A549 (cell line): ENCODE data around the gene TAOK3. TPM values are rescaled to one million over a fixed set of nuclear protein-coding genes. Genes with fewer than 3 reads are reported as not detected.

ENCODE experiments used
- ATAC-seq, 2 experiments: fragments of 200-7000 bp in 1 of 2; fragments of >200 bp in 1 of 2; cut with Nextera tagmentation in 1 of 2; cut with Tn5 transposase in 1 of 2; 3 replicates each; pipeline versions ENCODE4 v1.8.0 to v1.9.1; 2018 to 2020; ENCODE audit warnings: mild to moderate bottlenecking in 1 of 2, moderate library complexity in 1 of 2
- CTCF ChIA-PET: fragments of 300-600 bp; sonication (Branson Sonifier 250); formaldehyde crosslinking; extraction: SDS; loops from one replicate; lab custom pipeline; 2021; ENCODE audit warnings: antibody characterized with exemption, inconsistent platforms; lab: Yijun Ruan, JAX
- POLR2A ChIA-PET: fragments of 350-600 bp; formaldehyde crosslinking; extraction: SDS; loops from one replicate; lab custom pipeline; 2021; ENCODE audit warnings: antibody characterized with exemption, inconsistent platforms; lab: Yijun Ruan, JAX
- DNase-seq, 2 experiments: peaks; one replicate each; pipeline versions ENCODE4 v3.0.0 to v3.0.0-alpha.2; 2011 to 2016; ENCODE audit warnings: low read depth in 1 of 2, low spot score in 1 of 2
- FAIRE-seq: peaks from 2 replicates; lab custom pipeline; 2011; peaks lifted over from hg19 to GRCh38; lab: Jason Lieb, UNC
- H3K27ac ChIP-seq, 2 experiments: fragments of >200 bp; sonication (Bioruptor Twin); formaldehyde crosslinking; 3 replicates each; pipeline ENCODE4 v1.5.1; 2016 to 2017
- H3K4me1 ChIP-seq: fragments of >200 bp; sonication (Bioruptor Twin); formaldehyde crosslinking; 3 replicates; pipeline ENCODE4 v1.6.1; 2016
- H3K4me2 ChIP-seq: fragments of >200 bp; sonication (Bioruptor Twin); formaldehyde crosslinking; 3 replicates; pipeline ENCODE4 v1.6.1; 2016
- H3K4me3 ChIP-seq: fragments of >200 bp; sonication (Bioruptor Twin); formaldehyde crosslinking; 3 replicates; pipeline ENCODE4 v1.5.1; 2016
- H3K9me3 ChIP-seq: fragments of >200 bp; sonication (Bioruptor Twin); formaldehyde crosslinking; 3 replicates; pipeline ENCODE4 v1.6.1; 2016
- CHD2 ChIP-seq: fragments of 150-350 bp; IDR thresholded peaks from 2 replicates; pipeline ENCODE4 v1.6.1; 2014; ENCODE audit warnings: low read length; ENCODE audit not compliant: partially characterized antibody
- EHMT2 ChIP-seq: fragments of 200-600 bp; sonication (generic); IDR thresholded peaks from 2 replicates; pipeline ENCODE4 v1.6.1; 2016; ENCODE audit warnings: antibody characterized with exemption, low read depth, mild to moderate bottlenecking, moderate library complexity
- FOSB ChIP-seq: fragments of 250-450 bp; sonication (Bioruptor Pico); IDR thresholded peaks from 2 replicates; pipeline ENCODE4 v1.5.0; 2020; ENCODE audit warnings: mild to moderate bottlenecking, moderate library complexity
- JUN ChIP-seq, 2 experiments: fragments of >200 bp; sonication (Bioruptor Twin); formaldehyde crosslinking; IDR thresholded peaks; 2 replicates in 1 of 2; 3 replicates in 1 of 2; pipeline ENCODE4 v1.6.1; 2016 to 2017
- PHF8 ChIP-seq: fragments of 200-600 bp; sonication (generic); IDR thresholded peaks from 2 replicates; pipeline ENCODE4 v1.6.1; 2016; ENCODE audit warnings: low read depth, mild to moderate bottlenecking, antibody characterized with exemption, moderate library complexity, borderline replicate concordance
- POLR2A ChIP-seq: IDR thresholded peaks from 2 replicates; pipeline ENCODE4 v1.6.1; 2012; ENCODE audit warnings: mild to moderate bottlenecking, low read length
- POLR2AphosphoS2 ChIP-seq: conservative IDR thresholded peaks from 2 replicates; pipeline ENCODE4 v1.6.1; 2012; ENCODE audit warnings: low read length, improper control_type of control experiment, inconsistent platforms
- RFX5 ChIP-seq: fragments of 450-650 bp; IDR thresholded peaks from 2 replicates; pipeline ENCODE4 v1.7.1; 2014; ENCODE audit warnings: antibody characterized with exemption, mild to moderate bottlenecking, moderate library complexity
- SMC3 ChIP-seq: fragments of >200 bp; sonication (Bioruptor Twin); formaldehyde crosslinking; IDR thresholded peaks from 3 replicates; pipeline ENCODE4 v1.6.1; 2018; ENCODE audit warnings: inconsistent platforms
- TFCP2L1 ChIP-seq: fragments of 250-450 bp; sonication (Bioruptor Pico); IDR thresholded peaks from 2 replicates; pipeline ENCODE4 v1.5.0; 2021; ENCODE audit warnings: mild to moderate bottlenecking
- WGBS: methylation state at CpG from one replicate; pipeline ENCODE4 v1.1.6; 2017; ENCODE audit errors: missing lambda C conversion rate; 5-methylcytosine and 5-hydroxymethylcytosine counted together
- polyA plus RNA-seq, 4 experiments: library from polyadenylated mRNA; depleted of rRNA in 3 of 4; stranded (reverse); fragments of >200 nt; fragmentation: RNase III in 1 of 4; extraction: RNeasy Plus Mini Kit Qiagen cat#74134 plus additional on column Dnase treatment in 1 of 4; gene quantifications; 2 replicates in 3 of 4; 3 replicates in 1 of 4; pipeline ENCODE4 v1.2.3, GENCODE V29; 2011 to 2017
- TF ChIP-seq, protein P1 (sequence below): fragments of >200 bp; sonication (Bioruptor Twin); formaldehyde crosslinking; IDR thresholded peaks from 3 replicates; pipeline ENCODE4 v1.6.1; 2016
- TF ChIP-seq, protein P2 (sequence below): IDR thresholded peaks from 2 replicates; pipeline ENCODE4 v1.6.1; 2012; ENCODE audit warnings: low read depth, borderline replicate concordance
- TF ChIP-seq, protein P3 (sequence below): fragments of 250-450 bp; sonication (Bioruptor Pico); IDR thresholded peaks from 2 replicates; pipeline ENCODE4 v1.5.0; 2020; ENCODE audit warnings: low read depth, mild to moderate bottlenecking, moderate library complexity
- TF ChIP-seq, protein P4 (sequence below): IDR thresholded peaks from 2 replicates; pipeline ENCODE4 v1.6.1; 2012

The TAOK3 gene
- polyA plus RNA-seq, 2 of the 4 experiments (the other 2 are of a cell fraction), result 13.1 to 27.6 TPM

DNA sequence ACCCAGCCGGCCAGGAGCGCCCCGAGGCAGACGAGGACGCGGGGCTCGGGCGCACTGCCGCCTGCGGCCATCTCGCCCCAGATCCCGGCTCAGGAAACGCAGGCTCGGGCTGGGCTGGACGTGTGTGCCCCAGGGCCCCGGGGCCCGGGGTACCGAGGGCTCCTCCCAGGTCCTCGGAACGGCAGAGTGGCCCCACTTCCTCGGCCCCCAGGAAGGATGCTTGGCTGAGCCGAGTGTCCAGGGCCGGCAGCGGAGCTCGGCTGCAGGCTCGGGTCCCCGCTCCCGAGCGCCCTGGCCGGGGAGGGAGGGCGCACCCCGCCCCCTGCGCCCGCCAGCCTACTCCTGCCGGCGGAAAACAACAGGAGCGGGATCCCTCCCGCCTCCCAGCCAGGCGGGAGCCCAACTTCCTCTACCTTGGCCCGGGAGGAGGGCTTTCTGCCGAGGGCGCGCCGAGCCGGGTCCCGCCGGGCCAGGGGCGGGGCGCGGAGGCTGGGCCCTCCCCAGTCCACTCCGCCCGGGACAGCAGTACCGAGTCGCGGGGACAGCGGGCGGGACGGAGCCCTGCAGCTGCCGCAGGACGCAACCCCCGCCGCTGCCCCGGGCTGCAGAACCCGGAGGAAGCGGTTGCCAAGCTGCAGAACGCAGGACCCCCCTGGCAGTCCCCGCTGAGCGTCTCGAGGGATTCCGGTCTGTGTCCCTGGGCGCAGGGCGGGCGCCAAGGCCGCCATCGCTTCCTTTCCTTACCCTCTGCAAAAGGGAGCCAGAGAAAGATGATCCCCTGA lies 268.9 kb downstream of the TAOK3 start, which contains the start of gene VSIG10:
VSIG10 (minus strand) TSS at position 411 of the 782 bp plus-strand sequence; CDS start at position 71, 340 bp downstream.
- peak; percentile 81 to 88 for DNase-seq
- Histone ChIP-seq H3K4me1 (peaks cover 14% of the 10 kb centered on the region), H3K4me2 (peak within 1 kb of the TSS; percentile 76), H3K9me3 (no peaks in the 10 kb centered on the region), H3K27ac (peak within 1 kb of the TSS; percentile 87 to 93), H3K4me3 (peak within 1 kb of the TSS; percentile 69)
- peak; percentile 93 to 95 for ATAC-seq
- TF ChIP-seq RFX5, result no peak
- TF ChIP-seq, protein P1, sequence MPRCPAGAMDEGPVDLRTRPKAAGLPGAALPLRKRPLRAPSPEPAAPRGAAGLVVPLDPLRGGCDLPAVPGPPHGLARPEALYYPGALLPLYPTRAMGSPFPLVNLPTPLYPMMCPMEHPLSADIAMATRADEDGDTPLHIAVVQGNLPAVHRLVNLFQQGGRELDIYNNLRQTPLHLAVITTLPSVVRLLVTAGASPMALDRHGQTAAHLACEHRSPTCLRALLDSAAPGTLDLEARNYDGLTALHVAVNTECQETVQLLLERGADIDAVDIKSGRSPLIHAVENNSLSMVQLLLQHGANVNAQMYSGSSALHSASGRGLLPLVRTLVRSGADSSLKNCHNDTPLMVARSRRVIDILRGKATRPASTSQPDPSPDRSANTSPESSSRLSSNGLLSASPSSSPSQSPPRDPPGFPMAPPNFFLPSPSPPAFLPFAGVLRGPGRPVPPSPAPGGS, result peak; percentile 74
- TF ChIP-seq, protein P2, sequence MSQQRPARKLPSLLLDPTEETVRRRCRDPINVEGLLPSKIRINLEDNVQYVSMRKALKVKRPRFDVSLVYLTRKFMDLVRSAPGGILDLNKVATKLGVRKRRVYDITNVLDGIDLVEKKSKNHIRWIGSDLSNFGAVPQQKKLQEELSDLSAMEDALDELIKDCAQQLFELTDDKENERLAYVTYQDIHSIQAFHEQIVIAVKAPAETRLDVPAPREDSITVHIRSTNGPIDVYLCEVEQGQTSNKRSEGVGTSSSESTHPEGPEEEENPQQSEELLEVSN, result peak; percentile 53
- peak; percentile 46 to 65; a peak in 3 of 5 replicates for TF ChIP-seq JUN (IDR thresholded peaks at IDR 0.05)
- TF ChIP-seq CHD2, result no peak
- TF ChIP-seq, protein P3, sequence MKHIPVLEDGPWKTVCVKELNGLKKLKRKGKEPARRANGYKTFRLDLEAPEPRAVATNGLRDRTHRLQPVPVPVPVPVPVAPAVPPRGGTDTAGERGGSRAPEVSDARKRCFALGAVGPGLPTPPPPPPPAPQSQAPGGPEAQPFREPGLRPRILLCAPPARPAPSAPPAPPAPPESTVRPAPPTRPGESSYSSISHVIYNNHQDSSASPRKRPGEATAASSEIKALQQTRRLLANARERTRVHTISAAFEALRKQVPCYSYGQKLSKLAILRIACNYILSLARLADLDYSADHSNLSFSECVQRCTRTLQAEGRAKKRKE (CRISPR knock-in tag), result no peak
- TF ChIP-seq POLR2A, result peak; percentile 71
- TF ChIP-seq, protein P4, sequence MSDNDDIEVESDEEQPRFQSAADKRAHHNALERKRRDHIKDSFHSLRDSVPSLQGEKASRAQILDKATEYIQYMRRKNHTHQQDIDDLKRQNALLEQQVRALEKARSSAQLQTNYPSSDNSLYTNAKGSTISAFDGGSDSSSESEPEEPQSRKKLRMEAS, result peak; percentile 31
- TF ChIP-seq EHMT2, result no peak
- TF ChIP-seq PHF8, result peak; percentile 26; the same call in 1 of the 2 replicates
- 0 out of 3 replicates have a peak, but pooled peaks have one; percentile 11 for TF ChIP-seq SMC3
- TF ChIP-seq TFCP2L1 (CRISPR knock-in tag), result no peak
- no peak for FAIRE-seq
- CTCF ChIA-PET, result interaction anchor here (0.6 to 2.6 kb wide), 12 partner anchors 10 to 238 kb away, joined by 3 to 6 read pairs (median 4); no protein-coding TSS in a partner anchor
- POLR2A ChIA-PET, result interaction anchor here (0.9 to 1.8 kb wide), 3 partner anchors 24 to 42 kb away, joined by 3 to 13 read pairs (median 3); partner anchors contain the start of genes PEBP1 and WSB2
- WGBS, result 3% methylated on average over 15 of the region's 75 CpGs

DNA sequence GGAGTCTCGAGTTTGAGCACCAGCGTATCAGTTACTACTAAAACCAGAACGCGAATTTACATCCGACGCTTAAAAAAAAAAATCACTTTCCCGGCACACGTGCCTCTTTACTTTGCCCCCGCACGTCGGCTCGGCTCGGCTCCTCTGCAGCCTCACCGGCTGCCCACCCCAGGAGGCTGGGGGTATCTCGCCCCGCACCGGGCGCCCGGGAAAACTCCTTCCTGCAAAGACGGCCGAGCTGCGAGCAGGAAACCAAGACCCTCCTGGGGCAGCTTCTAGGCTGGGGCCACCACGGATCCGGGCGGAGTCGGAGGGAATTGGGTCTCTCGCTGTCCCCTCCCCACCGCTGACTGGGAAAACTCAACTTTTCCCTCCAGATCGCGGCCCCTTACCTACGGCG lies 269.5 kb downstream of the TAOK3 start:
- peaks cover 17% of the 10 kb centered on the region for H3K4me1 ChIP-seq
- peak overlapping the region; percentile 69 for H3K4me3 ChIP-seq
- peak; percentile 26 to 28 for DNase-seq
- CTCF ChIA-PET, result interaction anchor here (0.6 to 2.6 kb wide), 9 partner anchors 10 to 228 kb away, joined by 3 to 6 read pairs (median 4); no protein-coding TSS in a partner anchor
- FAIRE-seq, result no peak
- WGBS, result 1% methylated on average over 20 of the region's 32 CpGs
- H3K4me2 ChIP-seq, result peak overlapping the region; percentile 76
- TF ChIP-seq, protein P4, result peak; percentile 36; the same call in 1 of the 2 replicates
- TF ChIP-seq FOSB (CRISPR knock-in tag), result no peak
- TF ChIP-seq, protein P2, result peak; percentile 5; the same call in 1 of the 2 replicates
- TF ChIP-seq CHD2, result no peak
- TF ChIP-seq POLR2AphosphoS2, result no peak
- peak overlapping the region; percentile 87 to 93 for H3K27ac ChIP-seq
- ATAC-seq, result peak; percentile 51 to 60; a peak in 5 of 6 replicates
- H3K9me3 ChIP-seq, result no peaks in the 10 kb centered on the region
- POLR2A ChIA-PET, result interaction anchor here (0.9 to 1.8 kb wide), 2 partner anchors 24 to 42 kb away, joined by 3 to 13 read pairs; partner anchors contain the start of gene WSB2
